ENCODE measurements around the gene SAA2.
"Not testable (repeated sequence)": the region's sequence is repeated elsewhere in the genome, so short reads cannot be mapped to it uniquely, and the experiment has no call there.

Gene SAA2

GRCh38 chr11:18248561-18248960, at the start of gene SAA2:
Gene SAA2 (minus strand): TSS chr11:18248668. CDS start chr11:18248011, 657 bp downstream.
- in situ Hi-C loops (cut with MboI; ENCODE audit: low pct_unique_long_range_greater_than_20kb, low sequenced_read_pairs): no loop called here
- DNase-seq: no peak

GRCh38 chr11:18295316-18295715, 46.8 kb upstream of the SAA2 start:
- no peak for DNase-seq
- in situ Hi-C loops (cut with MboI; ENCODE audit: low pct_unique_long_range_greater_than_20kb, low sequenced_read_pairs): no loop called here

DNA sequence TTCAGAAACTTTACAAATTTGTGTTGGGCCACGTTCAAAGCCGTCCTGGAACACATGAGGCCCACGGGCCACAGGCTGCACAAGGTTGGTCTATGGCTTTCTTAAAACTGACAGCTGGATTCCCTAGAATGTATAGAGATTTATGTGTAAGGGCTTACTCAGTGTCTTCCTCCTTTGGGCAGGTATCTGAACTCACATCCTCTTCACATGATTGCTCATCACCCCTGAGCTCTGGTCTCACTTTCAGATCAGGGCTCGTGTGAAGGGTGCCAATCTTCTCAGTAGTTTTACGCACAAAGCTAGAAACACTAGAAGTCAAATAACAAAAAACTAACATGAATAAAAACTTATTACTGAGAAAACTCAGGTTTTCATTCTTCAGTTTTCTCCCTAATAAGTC, 46.4 kb upstream of the SAA2 start:
- in situ Hi-C loops (cut with MboI; ENCODE audit: low pct_unique_long_range_greater_than_20kb, low sequenced_read_pairs): no loop called here
- DNase-seq: no peak

DNA sequence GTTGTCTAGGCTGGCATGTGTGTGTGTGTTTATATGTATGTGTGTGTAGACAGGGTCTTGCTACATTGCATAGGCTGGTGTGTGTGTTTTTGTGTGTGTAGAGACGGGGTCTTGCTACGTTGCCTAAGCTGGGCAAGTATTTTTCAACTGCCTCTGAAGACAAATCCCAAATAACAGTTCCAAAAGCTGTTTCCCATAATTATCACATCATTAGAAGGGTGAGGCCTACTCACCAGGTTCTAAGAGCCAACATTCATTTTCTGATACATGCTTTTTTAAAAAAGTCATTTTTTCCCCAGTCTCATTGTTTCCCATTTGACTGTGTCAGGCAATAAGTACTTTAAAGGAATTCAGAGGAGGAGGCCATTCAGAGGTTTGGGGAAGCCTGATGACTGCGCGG, 40.4 kb upstream of the SAA2 start:
- no peak for DNase-seq
- in situ Hi-C loops (cut with MboI; ENCODE audit: low pct_unique_long_range_greater_than_20kb, low sequenced_read_pairs): no loop called here

DNA sequence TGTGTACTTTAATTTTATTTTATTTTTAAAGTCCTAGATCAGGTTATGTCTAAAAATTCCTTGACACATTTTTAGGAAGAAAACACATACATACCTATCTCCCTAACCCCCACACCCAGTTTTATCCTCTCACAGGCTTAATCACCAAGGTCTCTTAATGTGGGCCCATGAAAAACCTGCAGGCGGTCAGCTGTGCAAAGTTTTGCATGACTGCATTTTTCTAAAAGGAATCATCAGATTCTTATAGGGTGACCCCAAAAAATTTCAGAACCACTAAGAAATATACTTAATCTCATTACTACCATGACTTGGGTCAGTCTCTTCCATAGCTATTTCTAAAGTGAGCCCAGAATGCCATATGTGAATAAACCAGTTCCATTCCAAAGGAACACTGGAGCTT, 37.4 kb upstream of the SAA2 start:
- no peak for DNase-seq
- in situ Hi-C loops (cut with MboI; ENCODE audit: low pct_unique_long_range_greater_than_20kb, low sequenced_read_pairs): no loop called here

DNA sequence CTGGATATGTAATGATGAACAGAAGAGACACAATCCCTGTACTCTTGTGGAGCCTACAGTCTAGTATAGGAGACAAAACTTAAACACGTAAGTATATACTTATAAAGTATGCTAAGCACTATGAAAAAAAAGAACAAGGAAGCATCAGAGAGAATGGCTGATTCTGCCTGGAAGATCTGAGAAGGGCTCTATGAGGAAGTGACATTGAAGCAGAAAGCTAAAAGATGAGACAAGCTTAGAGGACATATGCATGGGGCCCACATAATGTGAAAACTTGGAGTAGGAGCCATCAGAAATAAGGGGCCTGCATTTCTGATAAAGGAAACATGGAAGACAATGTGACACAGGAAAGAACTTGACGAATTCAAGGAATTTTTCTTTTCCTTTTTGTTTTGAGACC, 34.2 kb upstream of the SAA2 start:
- no peak for DNase-seq
- in situ Hi-C loops (cut with MboI; ENCODE audit: low pct_unique_long_range_greater_than_20kb, low sequenced_read_pairs): no loop called here

- no peak for DNase-seq
- in situ Hi-C loops (cut with MboI; ENCODE audit: low pct_unique_long_range_greater_than_20kb, low sequenced_read_pairs): no loop called here
Measured at GRCh38 chr11:18280438-18281045, 32.1 kb upstream of the SAA2 start.

GRCh38 chr11:18277565-18278271, 29.2 kb upstream of the SAA2 start:
- DNase-seq: no peak
- in situ Hi-C loops (cut with MboI; ENCODE audit: low pct_unique_long_range_greater_than_20kb, low sequenced_read_pairs): no loop called here

DNA sequence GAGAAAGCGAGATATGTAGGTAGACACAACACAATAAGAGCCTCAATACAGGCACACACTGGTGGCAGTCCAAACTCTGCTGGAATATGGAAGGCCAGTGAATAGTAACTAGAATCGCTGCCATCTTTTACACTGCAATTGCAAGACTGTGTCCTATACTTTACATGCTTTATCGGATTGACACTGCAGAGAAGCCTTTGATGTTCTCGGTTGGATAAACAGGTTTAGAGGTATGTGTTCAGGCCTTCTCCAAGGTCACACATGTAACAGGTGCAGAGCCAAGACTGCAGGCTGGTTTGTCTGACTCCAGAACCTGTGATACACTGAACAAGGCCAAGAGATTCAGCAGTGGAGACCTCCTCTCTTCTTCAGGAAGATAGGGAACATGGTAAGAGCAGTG, 22.7 kb upstream of the SAA2 start:
- in situ Hi-C loops (cut with MboI; ENCODE audit: low pct_unique_long_range_greater_than_20kb, low sequenced_read_pairs): no loop called here

GRCh38 chr11:18270102-18270501, 21.6 kb upstream of the SAA2 start:
- no peak for DNase-seq
- in situ Hi-C loops (cut with MboI; ENCODE audit: low pct_unique_long_range_greater_than_20kb, low sequenced_read_pairs): no loop called here

More for the DNA sequence above, 22.7 kb upstream of the SAA2 start:
- DNase-seq: no peak

DNA sequence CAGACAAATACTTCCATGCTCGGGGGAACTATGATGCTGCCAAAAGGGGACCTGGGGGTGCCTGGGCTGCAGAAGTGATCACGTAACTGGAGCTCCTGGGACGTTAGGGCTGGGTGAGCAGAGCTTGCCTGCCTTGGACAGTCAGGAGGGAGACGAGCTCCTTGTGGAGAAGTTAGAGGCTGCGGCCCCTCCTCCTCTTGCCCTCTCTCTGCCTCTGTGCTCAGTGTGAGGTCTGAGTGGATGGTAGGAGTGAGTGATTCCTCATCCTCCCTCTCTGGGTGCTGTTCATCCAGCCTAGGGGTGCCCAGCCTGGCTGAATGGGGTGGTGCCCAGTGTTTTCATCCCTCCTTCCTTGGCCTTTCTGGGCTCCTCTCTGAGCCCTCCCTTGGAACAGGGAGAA, 20.8 kb upstream of the SAA2 start:
- in situ Hi-C loops (cut with MboI; ENCODE audit: low pct_unique_long_range_greater_than_20kb, low sequenced_read_pairs); DNase-seq: not testable (repeated sequence)

GRCh38 chr11:18267335-18268133, 19.1 kb upstream of the SAA2 start:
- DNase-seq; in situ Hi-C loops (cut with MboI; ENCODE audit: low pct_unique_long_range_greater_than_20kb, low sequenced_read_pairs): not testable (repeated sequence)

DNA sequence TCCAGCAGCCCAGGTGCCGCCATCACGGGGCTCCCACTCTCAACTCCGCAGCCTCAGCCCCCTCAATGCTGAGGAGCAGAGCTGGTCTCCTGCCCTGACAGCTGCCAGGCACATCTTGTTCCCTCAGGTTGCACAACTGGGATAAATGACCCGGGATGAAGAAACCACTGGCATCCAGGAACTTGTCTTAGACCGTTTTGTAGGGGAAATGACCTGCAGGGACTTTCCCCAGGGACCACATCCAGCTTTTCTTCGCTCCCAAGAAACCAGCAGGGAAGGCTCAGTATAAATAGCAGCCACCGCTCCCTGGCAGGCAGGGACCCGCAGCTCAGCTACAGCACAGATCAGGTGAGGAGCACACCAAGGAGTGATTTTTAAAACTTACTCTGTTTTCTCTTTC, 17.5 kb upstream of the SAA2 start, which contains the start of gene SAA1:
SAA1 (plus strand) TSS at position 316 of the 400 bp plus-strand sequence. CDS start 624 bp downstream, outside the sequence.
- DNase-seq: no peak
- in situ Hi-C loops (cut with MboI; ENCODE audit: low pct_unique_long_range_greater_than_20kb, low sequenced_read_pairs): no loop called here

DNA sequence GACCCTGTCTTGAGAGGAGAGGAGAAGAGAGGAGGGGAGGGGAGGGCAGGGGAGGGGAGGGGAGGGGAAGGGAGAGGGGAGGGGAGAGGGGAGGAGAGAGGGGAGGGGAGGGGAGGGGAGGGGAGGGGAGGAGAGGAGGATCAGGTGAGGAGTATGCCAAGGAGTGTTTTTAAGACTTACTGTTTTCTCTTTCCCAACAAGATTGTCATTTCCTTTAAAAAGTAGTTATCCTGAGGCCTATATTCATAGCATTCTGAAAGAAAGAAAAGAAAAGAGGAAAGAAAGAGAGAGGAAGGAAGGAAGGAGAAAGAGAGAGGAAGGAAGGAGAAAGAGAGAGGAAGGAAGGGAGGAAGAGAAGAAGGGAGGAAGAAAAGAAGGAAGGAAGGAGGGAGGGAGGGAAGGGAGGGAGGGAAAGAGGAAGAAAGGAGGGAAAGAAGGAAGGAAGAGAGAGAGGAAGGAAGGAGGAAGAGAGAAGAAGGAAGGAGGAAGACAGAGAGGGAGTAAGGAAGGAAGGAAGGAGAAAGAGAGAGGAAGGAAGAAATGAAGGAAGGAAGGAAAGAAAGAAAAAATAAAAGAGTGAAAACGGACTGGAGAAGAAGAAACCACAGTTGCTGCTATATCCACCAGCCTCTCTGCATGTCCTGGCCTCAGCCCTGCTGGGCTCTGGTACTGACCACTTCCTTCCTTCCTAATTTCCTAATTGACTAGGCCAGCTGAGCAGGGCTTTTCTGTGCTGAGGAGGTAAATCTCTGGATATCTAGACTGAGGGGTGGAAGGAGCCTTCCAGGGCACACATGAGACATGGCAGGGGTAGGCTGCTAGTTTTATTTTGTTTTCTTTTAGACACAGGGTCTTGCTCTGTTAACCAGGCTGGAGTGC, 16.4 kb upstream of the SAA2 start:
- DNase-seq: no peak
- in situ Hi-C loops (cut with MboI; ENCODE audit: low pct_unique_long_range_greater_than_20kb, low sequenced_read_pairs): no loop called here

GRCh38 chr11:18264035-18264434, 15.6 kb upstream of the SAA2 start:
- in situ Hi-C loops (cut with MboI; ENCODE audit: low pct_unique_long_range_greater_than_20kb, low sequenced_read_pairs): no loop called here
- DNase-seq: no peak

GRCh38 chr11:18262681-18263350, 14.3 kb upstream of the SAA2 start:
- DNase-seq; in situ Hi-C loops (cut with MboI; ENCODE audit: low pct_unique_long_range_greater_than_20kb, low sequenced_read_pairs): not testable (repeated sequence)

- in situ Hi-C loops (cut with MboI; ENCODE audit: low pct_unique_long_range_greater_than_20kb, low sequenced_read_pairs): no loop called here
- DNase-seq: no peak
Measured at GRCh38 chr11:18261721-18262120, 13.3 kb upstream of the SAA2 start.

- in situ Hi-C loops (cut with MboI; ENCODE audit: low pct_unique_long_range_greater_than_20kb, low sequenced_read_pairs): no loop called here
- no peak for DNase-seq
Measured at GRCh38 chr11:18259259-18259658, 10.8 kb upstream of the SAA2 start.
